Posterior cingulate gyrus (tissue), 11 donors: ENCODE results near the gene ASIC2.

Experiments used
- DNase-seq, 10 donors: peaks; one replicate each; pipeline versions ENCODE4 v3.0.0 to v3.0.0-alpha.2; 2020 to 2021; ENCODE audit warnings: mixed read lengths in 3 of 10
- intact Hi-C: fragments of 100-400 bp; cut with DNase I; formaldehyde crosslinking; loops from one replicate; pipeline ENCODE4 v1.15.1; 2023

The ASIC2 gene

DNA sequence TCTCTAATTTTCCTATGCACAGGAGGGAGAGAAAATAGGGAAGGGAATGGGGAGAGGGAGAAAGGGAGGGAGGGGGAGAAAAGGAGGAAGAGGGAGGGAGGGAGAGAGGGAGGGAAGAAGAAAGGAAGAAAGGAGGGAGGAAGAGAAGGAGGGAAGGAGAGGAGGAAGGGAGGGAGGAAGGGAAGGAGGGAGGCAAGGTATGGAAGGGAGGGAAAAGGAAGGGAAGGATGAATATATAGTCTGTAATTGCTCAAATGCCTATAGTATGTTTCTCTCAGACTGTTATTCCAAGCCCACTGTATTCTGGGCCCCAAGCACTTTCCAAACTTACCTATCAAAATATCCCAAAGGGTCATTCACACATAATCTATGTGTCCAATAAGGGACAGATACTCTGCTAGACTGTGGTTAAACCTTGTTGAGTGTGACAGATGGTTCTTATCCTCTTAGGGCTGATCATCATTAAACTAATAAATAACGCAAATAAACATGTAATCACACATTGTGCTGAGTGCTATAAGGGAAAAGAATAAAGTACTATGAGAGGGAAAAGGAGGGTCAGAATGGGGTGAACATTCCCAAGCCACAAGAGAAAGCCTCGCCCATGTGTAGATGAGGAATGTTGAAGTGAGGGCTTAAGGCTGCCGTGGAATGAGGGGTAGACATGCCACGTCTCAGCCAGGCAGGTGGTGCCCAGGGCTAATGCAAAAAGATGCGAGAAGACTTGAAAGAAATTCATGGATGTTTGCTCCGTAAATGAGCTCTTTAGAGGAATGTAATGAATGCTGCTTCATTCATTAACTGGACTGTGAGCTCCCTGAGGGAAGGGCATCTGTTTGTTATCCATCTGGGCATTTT lies 30.6 kb downstream of the ASIC2 start:
- no peak for DNase-seq
- intact Hi-C loops, result no loop called here

DNA sequence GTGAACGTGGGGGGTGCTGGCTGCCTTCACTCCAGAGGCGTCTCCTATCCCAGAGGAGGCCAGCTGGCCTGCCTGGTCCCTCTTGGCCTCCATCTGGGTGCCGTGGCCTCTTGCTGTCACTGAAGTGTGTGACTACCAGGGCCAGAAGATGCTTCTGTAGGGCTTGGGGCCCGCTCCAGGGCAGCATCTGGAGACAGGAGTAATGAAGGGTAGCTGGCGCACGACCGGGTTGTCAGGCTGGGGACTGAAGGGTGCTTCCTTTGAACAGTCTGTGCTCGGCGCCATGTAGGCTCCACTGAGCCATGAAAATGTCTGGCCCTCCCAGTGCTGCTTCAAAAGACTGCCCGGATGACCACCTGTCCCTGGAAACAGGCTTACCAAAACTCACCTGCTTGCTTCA lies 31.3 kb downstream of the ASIC2 start:
- intact Hi-C loops, result no loop called here
- DNase-seq, result no peak

DNA sequence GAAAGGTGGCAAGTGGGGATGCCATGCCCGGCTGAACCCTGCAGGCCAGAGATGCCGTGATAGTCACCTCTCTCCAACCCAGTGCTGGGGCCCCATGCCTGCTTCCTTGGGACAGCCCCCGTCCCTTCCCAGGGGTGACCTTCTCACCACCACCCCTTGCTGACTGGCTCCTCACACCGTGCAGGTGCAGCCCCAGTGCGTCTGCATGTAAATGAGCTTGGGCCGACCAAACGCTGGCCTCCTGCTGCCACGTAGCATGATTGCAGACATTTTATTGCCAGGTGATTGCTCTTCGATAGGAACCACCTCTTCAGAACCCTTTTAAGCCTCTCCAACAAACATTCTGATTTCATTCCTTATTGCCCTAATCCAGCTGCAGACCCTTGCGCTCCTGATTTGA lies 32.5 kb downstream of the ASIC2 start:
- intact Hi-C loops, result no loop called here

DNA sequence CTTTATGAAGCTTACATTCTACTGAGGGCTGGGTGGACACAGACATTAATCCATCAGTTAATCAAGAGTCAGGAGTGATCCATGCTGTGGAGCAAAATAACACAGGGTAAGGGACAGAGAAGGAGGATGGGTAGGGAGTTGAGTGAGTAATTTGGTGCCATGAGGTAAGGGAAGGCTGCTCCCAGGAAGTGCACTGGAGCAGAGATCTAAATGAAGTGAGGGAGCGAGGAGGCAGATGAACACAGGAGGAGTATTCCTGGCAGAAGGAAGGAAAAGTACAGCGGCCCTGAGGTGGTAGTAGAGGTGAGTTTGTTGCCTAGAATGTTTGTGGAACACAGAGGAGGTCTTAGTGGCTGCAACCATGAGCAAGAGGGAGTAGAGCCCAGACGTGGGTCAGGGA lies 34.8 kb downstream of the ASIC2 start:
- no peak for DNase-seq
- intact Hi-C loops, result no loop called here

More for the DNA sequence above, 32.5 kb downstream of the ASIC2 start:
- DNase-seq, result no peak

DNA sequence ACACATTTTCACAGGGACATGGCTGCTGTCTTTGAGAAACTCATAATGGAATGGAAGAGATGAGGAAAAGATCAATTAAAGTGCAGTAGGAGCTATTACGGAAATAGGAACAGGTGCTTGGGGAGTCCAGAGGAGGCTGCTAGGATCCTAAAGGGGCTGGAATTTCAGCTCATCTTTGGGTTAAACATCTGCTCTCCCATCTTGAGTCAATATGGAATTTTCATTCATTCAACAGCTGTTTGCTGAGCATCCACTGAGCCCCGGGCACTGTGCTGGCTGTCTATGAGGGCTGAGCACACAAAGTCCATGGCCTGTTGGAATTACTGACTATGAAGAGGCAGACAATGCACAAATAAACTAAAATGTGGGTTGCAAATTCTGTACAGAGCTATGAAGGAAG lies 47.9 kb downstream of the ASIC2 start:
- intact Hi-C loops, result no loop called here
- no peak for DNase-seq

DNA sequence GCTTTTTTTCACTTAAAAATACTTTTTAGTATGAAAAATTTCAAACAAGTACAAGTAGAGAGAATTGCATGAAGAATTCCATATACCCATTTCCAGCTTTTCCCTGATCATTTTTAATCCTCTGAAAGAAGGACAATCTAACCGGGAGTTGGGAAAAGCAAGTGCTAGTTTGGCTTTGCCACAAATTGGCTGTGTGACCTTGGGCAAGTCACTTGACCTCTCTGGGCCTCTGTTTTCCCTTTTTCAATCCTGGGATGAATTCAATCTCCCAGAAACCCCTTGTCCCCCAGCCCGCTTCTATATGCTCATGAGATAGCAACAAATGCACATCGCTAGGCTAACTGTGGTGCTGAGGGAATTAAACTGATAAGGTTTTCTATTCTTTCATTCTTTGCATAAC lies 49.4 kb downstream of the ASIC2 start:
- intact Hi-C loops, result no loop called here
- no peak for DNase-seq

DNA sequence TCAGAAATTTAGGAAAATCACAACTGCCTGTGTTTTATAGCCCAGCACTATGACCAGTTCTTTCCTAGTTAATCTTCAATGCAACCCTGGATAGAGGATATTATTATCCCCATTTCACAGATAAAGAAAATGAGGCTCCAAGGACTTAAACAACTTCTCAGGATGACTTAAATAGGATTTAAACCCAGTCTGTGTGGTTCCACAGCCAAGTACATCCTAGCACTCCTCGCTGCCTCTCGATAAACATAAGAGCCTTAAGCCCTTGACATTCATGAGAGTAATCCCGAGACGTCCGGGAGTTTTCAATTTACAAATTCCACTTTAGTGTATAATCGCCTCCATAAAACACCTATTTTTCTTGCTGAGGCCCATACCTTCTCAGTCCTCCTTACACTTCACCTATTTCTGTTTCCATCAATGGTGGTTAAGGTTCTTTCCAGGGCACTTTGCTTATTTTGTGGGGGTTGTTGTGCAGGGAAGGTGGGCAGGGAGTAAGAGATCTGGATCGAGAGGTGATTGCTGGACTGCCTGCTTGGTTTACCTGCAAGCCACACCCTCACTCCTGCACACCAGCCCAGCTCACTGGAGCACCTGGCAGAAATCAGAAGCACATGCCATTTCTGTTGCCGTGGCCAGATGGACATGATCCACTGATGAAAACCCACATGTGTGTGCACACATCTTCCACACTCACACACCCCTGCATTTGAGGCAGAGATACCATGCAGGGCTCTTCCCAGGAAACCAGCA lies 50.5 kb downstream of the ASIC2 start:
- intact Hi-C loops, result no loop called here
- no peak for DNase-seq

DNA sequence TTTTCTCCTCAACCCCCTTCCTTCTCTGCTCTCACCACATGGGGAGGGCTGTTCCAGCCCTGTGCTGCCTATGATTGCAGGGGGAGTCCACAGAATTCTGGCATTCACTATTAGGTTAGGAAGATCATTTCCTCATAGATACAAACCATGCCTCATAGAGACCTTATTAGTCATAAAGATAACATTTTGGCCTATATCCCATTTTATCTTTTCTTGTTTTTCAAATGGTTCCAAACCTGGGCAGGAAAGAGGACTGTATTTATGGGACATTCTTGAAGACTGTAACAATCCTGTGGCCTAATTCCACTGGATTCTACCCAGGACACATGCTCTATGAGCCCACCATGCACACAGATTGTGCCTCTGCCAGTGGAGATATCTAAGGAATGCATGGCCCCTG lies 51.7 kb downstream of the ASIC2 start:
- intact Hi-C loops, result no loop called here
- no peak for DNase-seq

DNA sequence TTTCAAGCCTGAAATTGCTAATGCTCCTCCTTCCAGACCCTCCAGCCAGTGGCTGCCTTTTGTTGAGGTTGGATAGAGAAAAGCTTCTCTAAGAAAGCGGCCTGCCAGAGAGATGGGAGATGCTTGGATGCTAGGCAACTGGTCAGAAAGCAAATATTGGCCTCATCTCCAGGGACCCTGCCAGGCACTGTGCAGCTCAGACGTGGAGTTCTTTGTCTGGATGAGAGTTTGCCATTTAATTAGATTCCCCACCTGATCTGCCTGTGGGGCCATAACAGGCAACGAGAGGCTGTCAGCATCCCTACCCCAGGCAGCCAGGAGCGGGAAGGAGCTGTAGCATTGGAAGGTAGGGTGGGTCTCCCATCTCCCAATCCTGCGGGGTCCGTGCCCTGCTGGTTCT lies 52.7 kb downstream of the ASIC2 start:
- intact Hi-C loops, result no loop called here
- no peak for DNase-seq

DNA sequence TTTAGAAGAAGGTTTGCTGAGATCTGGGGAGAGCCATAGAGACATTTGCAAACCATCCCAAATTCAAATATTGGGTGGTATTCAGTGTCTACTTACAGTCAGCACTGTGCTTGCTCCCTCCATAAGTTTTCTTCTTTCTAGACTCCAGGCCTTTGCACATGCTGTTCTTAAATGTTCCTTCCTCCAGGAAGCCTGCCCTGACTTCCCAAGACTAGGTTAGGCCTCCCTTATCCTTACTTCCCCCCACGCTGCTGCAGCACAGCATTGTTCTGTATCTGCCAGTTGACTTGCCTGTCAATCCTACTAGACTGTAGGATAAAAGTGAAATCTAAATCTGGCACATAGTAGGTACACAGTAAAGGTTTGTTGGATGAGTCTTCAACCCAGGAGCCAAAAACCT lies 53.4 kb downstream of the ASIC2 start:
- peak in 1 of 10 donors; percentile 2 for DNase-seq
- intact Hi-C loops, result loop anchor here (10.0 kb wide), 1 partner anchor 55 kb away; the partner anchor contains the start of gene ASIC2

DNA sequence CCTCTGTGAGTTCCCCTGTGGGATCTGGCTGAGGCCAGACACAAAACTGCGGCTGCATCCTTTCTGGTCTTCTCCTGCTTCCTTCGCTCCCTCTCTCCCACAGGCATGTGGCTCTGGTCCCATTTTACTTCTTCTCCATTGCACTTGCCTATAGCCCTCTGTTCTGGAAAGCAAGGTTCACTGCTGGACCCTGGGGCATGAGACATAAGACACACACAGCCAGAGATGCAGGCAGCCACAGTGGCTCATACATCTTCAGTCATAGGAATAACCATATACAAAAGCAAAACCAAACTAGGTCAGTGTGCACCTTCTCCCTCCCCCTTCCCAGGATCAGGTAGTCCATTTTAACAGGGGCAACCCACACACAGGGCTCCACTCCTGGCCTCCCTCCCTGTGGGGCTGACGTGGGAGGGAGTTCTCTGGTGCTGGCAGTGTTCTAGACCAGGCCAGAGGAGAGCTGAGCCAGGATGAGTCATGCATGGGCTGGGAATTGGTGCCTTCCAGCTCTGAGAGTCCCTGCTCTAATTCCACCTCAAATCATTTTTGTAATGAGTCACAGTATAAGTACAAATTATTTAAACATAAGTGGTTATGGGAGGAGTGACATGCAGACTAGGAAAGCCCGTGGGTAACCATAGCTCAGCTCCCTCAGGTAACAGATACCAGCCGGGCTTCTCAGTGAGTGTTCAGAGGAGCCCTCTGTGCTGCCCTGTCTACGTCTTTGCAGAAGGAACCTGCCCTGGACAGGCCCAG lies 58.0 kb downstream of the ASIC2 start:
- intact Hi-C loops, result loop anchor here (10.0 kb wide), 1 partner anchor 60 kb away; the partner anchor contains the start of gene ASIC2
- DNase-seq, result peak; percentile 17 to 94 (median 58)

DNA sequence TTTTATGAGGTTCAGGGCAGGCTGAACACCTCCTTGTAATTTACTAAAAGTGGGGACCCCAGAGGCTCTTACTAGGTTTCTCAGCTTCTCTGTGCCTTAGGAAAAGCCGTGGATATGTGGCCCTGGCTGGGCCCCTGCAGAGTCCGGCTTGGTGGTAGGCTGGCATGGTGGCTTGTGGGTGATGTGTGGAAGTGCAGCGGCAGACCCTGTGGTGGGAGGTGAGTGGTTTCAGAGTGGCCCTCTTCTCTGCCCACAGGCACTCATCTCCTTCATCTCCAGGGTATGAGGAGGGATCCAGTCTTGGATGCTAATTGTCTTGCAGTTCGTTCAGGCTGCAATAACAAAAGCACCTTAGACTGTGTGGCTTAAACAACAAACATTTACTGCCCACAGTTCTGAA lies 58.9 kb downstream of the ASIC2 start:
- intact Hi-C loops, result loop anchor here (10.0 kb wide), 1 partner anchor 61 kb away; the partner anchor contains the start of gene ASIC2
- DNase-seq, result peak in 1 of 10 donors; percentile 76

DNA sequence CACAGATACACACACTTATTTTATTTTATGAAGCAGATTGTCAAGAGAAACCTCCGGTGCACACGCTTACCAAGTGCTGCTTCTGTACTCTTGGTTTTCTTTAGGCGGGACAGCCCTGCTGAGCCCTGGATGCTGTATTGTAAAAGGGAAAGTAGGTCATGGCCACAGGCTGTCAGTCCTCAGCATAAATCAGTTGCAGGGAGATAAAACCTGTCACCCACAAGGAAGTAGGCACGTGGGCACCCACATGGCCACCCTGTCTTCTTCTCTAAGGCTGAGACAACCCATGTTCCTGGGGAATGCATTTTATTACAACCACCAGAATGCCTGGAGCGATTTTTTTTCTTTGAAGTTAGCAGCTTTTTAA lies 59.3 kb downstream of the ASIC2 start:
- intact Hi-C loops, result loop anchor here (10.0 kb wide), 1 partner anchor 61 kb away; the partner anchor contains the start of gene ASIC2
- DNase-seq, result peak in 4 of 10 donors; percentile 20 to 86 (median 77)

DNA sequence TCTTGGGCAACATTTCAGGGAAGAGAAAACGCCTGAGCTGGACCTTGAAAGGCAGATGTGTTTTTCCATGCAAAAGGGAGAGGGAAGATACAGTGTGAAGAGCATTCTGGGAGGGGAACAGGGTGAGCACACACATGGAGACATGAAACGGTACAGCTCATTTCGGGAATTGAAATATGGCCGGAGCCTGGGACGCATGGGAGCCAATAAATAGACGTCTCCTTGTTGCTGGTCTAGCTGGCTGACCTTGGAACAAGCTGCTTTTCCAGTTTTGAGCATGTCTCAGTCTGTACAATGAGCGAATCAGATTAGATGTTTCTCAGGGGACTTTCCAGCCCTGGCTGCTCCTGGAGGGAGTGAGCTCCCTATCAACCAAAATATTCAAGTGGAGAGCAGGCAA lies 63.6 kb downstream of the ASIC2 start:
- intact Hi-C loops, result no loop called here
- DNase-seq, result no peak

DNA sequence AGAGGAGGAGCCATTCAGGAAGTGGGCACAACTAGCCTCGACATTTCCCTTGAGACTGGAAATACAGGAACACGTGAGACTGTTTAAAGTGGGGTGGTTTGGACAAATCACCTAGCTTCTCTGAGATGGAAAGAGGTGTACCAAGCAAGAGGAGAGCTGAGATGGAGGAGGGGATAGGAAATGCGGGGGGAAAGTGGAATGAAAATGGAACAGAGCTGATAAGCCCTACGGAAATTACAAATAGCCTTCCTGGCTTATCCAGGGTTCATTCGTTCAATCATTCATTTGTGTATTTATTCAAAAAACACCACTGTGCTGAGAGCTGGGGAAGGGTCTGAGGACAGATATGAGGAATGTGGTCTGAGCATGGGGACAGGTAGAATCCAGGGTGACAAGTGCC lies 64.1 kb downstream of the ASIC2 start:
- intact Hi-C loops, result no loop called here
- no peak for DNase-seq

DNA sequence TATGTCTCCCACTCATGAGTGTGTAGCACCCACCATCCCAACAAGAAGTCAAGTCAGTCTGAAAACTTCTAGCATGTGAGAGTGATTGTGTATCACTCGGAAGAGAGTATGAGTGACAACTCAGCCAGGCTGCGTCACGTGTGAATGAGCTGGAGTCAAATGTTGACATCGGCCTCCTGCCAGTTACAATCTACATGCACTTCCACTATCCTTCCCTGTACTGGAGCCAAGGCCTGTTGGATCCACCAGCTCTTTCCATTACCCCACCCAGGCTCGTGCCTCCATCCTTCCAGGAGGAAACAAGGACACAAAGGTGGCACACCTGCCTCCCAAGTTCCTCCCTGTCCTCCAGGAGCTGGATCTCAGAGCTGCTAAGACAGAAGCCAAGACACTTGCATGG lies 64.5 kb downstream of the ASIC2 start:
- DNase-seq, result no peak
- intact Hi-C loops, result no loop called here

DNA sequence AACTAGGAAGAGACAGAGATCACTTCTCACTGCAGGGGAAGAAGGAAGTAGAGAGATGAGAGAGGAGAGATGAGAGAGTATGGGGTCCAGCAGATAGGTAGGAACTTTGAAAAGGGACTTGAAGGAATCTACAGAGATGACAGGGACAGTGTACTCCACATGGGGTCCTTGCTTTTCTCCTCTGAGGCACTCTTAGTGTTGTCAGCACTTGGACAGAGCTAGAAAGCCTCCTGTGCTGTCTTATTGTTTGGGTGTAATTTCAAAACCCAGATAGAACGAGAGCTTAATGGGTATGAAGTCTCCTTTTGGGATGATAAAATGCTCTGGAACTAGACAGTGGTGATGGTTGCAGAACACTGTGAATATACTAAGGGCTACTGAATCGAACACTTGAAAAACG lies 65.2 kb downstream of the ASIC2 start:
- intact Hi-C loops, result no loop called here
- DNase-seq, result no peak

DNA sequence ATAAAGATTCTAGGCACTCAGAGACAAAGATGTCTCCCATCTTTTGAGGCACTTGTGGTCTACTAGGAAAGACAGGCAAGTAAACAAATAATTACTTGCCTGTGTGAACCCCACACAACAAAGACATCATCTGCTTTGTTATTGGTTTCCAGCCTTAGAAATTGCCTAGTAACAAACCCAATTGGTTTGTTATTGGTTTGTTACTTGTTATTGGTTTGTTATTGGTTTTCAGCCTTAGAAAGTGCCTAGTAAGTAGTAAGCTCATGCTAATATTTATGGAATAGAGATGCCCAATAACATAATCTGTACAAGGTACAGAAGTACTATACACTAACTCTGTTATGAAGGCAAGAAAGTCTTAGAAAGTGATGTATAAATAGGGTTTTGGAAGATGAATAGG lies 67.1 kb downstream of the ASIC2 start:
- DNase-seq, result no peak
- intact Hi-C loops, result no loop called here

DNA sequence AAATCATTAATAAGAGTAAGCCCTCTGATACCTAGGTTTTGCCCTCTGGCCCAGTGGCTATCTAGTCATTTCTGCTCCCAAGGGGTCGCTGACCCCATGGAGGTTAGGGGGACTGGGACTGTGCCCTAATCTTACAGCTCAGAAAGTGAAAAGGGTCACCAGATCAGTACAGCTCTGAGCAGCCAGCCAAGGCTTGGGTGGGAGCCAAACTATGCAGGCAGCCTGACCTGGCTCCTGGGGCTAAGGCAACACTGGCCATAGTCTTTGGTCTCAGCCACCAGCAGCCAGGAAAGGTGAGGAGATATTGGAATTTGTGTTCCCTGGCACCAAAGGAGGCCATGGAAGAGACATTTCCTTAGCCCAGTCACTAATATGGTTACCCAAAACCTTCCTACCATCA lies 67.6 kb downstream of the ASIC2 start:
- intact Hi-C loops, result no loop called here
- DNase-seq, result peak in 1 of 10 donors; percentile 18

DNA sequence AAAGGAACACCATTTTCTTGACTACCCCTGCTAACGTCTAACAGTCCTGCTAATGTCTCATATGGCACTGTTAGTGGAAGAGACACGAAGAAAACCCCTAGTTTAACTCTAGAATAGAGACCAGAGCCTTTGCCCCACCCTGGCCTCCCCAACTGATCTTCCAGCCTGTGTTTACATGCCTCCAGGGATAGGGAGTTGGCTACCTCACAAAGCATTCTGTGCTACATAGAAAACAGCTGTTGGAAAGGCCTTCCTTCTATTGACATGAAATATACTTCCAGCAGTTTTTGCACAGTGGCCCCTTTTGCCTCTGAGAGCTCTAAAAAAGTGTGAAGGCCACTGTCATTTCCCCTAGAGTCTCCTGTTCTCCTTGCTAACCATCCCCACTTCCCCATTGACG lies 73.1 kb downstream of the ASIC2 start:
- no peak for DNase-seq
- intact Hi-C loops, result no loop called here
